GM12891 (cell line): ENCODE data around the gene EFHC1.

Experiments used
- PAX5 ChIP-seq: IDR thresholded peaks from 2 replicates; pipeline ENCODE4 v1.6.1; 2011; ENCODE audit warnings: low read length, moderate library complexity, mild to moderate bottlenecking; ENCODE audit not compliant: insufficient read depth, severe bottlenecking
- POLR2A ChIP-seq: IDR thresholded peaks from 2 replicates; pipeline ENCODE4 v1.6.1; 2011; ENCODE audit warnings: low read depth, low read length, control low read depth
- POLR2AphosphoS5 ChIP-seq: IDR thresholded peaks from 2 replicates; pipeline ENCODE4 v1.6.1; 2011; ENCODE audit warnings: low read depth, low read length, control low read depth
- TAF1 ChIP-seq: IDR thresholded peaks from 2 replicates; pipeline ENCODE4 v1.6.1; 2011; ENCODE audit warnings: low read depth, low read length, control low read depth

DNA sequence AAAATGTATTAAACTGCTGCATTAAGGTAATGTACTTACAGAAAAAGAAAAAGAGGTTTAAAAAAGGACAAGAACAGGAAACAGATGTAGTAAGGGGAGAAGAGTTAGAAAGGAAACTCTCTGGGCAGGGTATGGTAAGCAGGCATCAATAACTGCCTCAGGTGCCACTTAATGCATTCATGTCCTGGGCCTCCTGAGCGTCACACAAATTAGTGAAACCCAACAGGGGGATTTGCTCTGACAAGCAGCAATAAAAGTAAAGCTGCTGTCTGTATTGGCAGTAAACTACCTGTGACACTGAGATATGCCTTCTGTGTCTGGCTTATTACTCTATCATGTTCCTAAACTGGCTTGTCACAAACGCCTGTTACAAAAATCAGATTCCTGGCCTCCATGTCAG is 1.5 kb upstream of the EFHC1 start:
- no peak for TF ChIP-seq TAF1
- no peak for TF ChIP-seq POLR2A
- no peak for TF ChIP-seq PAX5
- TF ChIP-seq POLR2AphosphoS5 = no peak
